ENCODE results near the gene IFNGR1. TPM values are rescaled to one million over a fixed set of nuclear protein-coding genes. Genes with fewer than 3 reads are reported as not detected.

Gene IFNGR1
- total RNA-seq, 1 donor = 162 TPM

DNA sequence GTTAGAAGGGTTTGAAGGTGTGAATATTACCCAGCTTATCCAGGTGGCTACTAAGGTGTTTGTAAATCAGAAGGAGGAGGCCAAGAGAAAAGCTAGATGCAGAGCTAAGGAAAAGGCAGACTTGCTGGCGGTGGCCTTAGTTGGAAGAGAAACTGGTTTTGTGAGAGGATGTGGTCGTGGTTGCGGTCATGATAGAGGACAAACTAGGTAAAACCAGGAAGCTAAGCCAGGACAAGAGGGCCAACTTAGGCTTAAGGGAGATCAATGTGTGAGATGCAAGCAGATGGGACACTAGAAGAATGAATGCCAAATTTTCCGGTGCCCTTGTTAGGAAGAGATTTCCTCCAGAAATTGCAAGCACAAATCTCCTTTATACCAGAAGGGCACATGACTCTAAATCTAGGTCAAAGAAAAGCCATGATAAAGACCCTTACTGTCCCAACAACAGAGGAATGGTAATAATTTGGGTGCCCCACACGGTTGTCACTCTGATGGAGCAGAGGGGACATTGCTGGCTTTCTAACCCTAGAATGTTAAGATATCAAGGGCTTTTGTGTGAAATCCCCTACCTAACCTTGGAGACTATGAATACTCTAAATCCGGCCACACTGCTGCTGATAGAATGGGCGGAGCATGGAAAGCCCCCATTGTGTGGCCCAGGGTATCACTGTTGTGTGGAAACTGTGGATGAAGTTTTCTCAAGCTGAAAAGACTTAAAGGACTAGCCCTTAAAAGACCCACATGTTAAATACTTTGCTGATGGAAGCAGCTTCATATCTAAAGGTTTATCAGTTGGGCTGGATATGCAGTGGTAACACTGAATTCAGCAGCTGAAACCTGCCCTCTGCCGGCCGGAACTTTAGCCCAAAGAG is 53.6 kb downstream of the IFNGR1 start:
- no peaks in the 10 kb centered on the region for H3K9me3 ChIP-seq (ENCODE audit: low read depth, low read length)
- H3K4me1 ChIP-seq (ENCODE audit: insufficient read depth, low read length) = peaks cover 50% of the 10 kb centered on the region
- H3K4me3 ChIP-seq (ENCODE audit: low read length) = no peak overlapping the region
- H3K27me3 ChIP-seq (ENCODE audit: insufficient read depth, low read length) = no peaks in the 10 kb centered on the region

DNA sequence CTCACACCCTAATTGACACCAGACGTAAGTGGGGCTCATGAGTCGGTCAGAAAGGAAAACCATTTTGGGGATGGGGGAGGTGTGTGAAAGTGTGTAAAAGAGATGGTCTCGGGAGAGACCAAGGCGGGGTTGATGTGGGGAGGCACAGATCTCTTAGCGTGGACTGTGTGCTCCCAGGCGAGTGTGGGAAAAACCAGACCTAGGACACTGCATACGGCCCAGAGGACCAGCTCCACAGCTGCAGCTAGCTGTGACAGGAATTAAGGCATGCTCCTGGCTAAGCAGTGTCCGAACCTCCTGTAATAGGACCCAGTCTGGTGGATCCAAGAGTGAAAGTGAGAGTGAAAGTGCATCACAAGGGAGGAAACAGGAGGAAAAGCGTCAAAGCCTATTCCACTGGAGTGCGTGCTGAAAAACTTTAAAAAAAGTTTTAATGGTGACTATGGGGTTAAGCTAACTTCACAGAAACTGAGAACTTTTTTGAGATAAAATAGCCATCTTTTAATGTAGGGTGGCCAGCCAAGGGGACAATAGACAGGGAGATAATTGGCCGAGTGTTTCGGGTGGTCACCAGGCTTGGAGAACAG is 55.4 kb downstream of the IFNGR1 start:
- peaks cover 50% of the 10 kb centered on the region for H3K4me1 ChIP-seq (ENCODE audit: insufficient read depth, low read length)

GRCh38 chr6:137162692-137163306 is 56.4 kb downstream of the IFNGR1 start:
- Histone ChIP-seq H3K9me3 (ENCODE audit: low read depth, low read length) (no peaks in the 10 kb centered on the region), H3K4me1 (ENCODE audit: insufficient read depth, low read length) (peaks cover 57% of the 10 kb centered on the region)

More for the DNA sequence above, 55.4 kb downstream of the IFNGR1 start:
- no peak overlapping the region for H3K4me3 ChIP-seq (ENCODE audit: low read length)
- H3K27me3 ChIP-seq (ENCODE audit: insufficient read depth, low read length) = no peaks in the 10 kb centered on the region
- H3K9me3 ChIP-seq (ENCODE audit: low read depth, low read length) = no peaks in the 10 kb centered on the region

DNA sequence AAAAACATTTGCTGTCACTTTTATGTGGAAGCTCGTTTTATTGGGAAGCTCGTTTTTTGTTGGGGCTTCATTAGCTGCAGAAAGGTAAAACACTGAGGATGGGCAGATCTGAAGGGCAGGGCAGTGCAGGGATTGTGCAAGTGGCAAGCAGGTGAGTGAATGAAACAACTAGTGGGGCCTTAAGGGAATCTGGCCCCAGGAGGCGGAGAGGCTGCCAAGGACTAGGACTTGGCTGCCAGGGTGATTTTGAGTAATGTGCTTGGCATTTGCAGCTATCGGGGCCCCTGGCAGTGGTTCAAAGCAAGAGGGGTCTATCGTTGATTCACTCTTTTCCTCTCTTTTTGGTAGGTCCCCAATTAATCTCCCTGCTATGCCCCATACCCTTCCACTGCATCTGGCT is 57.2 kb downstream of the IFNGR1 start:
- H3K4me3 ChIP-seq (ENCODE audit: low read length) = no peak overlapping the region
- H3K9me3 ChIP-seq (ENCODE audit: low read depth, low read length) = no peaks in the 10 kb centered on the region
- H3K27me3 ChIP-seq (ENCODE audit: insufficient read depth, low read length) = no peaks in the 10 kb centered on the region
- peaks cover 56% of the 10 kb centered on the region for H3K4me1 ChIP-seq (ENCODE audit: insufficient read depth, low read length)

More at GRCh38 chr6:137162692-137163306, 56.4 kb downstream of the IFNGR1 start:
- no peak overlapping the region for H3K4me3 ChIP-seq (ENCODE audit: low read length)
- no peaks in the 10 kb centered on the region for H3K27me3 ChIP-seq (ENCODE audit: insufficient read depth, low read length)

DNA sequence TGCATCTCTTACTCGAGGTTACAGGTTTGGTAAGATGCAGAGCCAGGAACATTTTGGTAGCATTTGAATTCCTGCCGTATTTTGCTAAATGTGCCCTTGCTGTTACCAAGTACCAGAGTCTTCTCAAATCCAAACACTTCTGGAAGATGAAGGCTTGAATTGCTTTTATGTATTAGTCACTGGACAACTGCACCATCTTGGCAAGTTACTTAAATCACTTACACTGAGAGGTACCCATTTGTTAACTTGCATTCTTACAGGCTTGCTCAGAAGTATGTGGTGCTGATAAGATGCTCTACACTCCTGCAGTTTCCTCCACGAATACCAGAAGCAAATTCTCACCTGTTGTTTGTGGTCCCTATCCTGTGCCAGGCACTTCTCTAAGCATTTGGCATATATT is 58.4 kb downstream of the IFNGR1 start:
- no peaks in the 10 kb centered on the region for H3K9me3 ChIP-seq (ENCODE audit: low read depth, low read length)
- no peak overlapping the region for H3K4me3 ChIP-seq (ENCODE audit: low read length)
- H3K4me1 ChIP-seq (ENCODE audit: insufficient read depth, low read length) = peaks cover 56% of the 10 kb centered on the region
- H3K27me3 ChIP-seq (ENCODE audit: insufficient read depth, low read length) = no peaks in the 10 kb centered on the region

- no peak overlapping the region for H3K4me3 ChIP-seq (ENCODE audit: low read length)
- H3K27me3 ChIP-seq (ENCODE audit: insufficient read depth, low read length) = no peaks in the 10 kb centered on the region
- peaks cover 56% of the 10 kb centered on the region for H3K4me1 ChIP-seq (ENCODE audit: insufficient read depth, low read length)
- no peaks in the 10 kb centered on the region for H3K9me3 ChIP-seq (ENCODE audit: low read depth, low read length)
Measured at GRCh38 chr6:137159912-137160311, 59.3 kb downstream of the IFNGR1 start.

GRCh38 chr6:137157601-137158000 is 61.6 kb downstream of the IFNGR1 start:
- Histone ChIP-seq H3K9me3 (ENCODE audit: low read depth, low read length) (no peaks in the 10 kb centered on the region), H3K4me3 (ENCODE audit: low read length) (no peak overlapping the region), H3K27me3 (ENCODE audit: insufficient read depth, low read length) (no peaks in the 10 kb centered on the region), H3K4me1 (ENCODE audit: insufficient read depth, low read length) (peaks cover 52% of the 10 kb centered on the region)

DNA sequence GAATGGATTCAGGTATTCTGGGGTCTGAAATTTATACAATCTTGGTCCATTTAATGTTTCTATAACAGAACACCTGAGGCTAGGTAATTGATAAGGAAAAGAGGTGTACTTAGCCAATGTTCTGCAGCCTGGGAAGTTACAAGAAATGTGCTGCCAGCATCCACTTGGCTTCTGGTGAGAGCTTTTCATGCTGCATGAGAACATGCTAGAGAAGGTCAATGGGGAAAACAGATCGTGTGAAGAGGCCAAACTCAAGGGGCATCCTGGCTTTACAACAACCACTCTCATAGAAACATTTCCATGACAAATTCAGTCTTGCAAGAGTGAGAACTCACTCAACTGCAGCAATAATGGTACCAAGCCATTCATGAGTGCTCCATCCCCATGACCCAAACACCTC is 62.5 kb downstream of the IFNGR1 start:
- no peaks in the 10 kb centered on the region for H3K27me3 ChIP-seq (ENCODE audit: insufficient read depth, low read length)
- H3K4me3 ChIP-seq (ENCODE audit: low read length) = no peak overlapping the region
- no peaks in the 10 kb centered on the region for H3K9me3 ChIP-seq (ENCODE audit: low read depth, low read length)
- H3K4me1 ChIP-seq (ENCODE audit: insufficient read depth, low read length) = peaks cover 48% of the 10 kb centered on the region

DNA sequence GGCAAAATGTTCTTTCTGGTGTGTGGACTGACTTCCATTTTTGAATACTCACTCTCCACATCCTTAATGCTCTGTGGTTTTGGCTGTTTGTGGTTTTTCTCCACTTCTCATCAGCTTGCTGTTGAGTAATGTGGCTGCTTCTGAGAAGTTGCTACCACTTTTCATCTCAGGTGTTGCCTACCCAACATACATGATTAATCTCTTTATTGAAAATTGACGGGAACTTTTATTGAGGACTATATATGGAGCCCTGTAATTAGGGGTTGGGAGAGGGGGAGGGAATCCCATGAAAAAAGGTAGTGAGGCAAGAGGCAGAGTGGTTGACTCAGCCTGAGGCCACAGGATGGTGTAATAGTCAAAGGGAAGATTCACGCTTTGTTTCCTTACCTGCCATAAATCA is 63.4 kb downstream of the IFNGR1 start:
- no peaks in the 10 kb centered on the region for H3K9me3 ChIP-seq (ENCODE audit: low read depth, low read length)
- H3K4me1 ChIP-seq (ENCODE audit: insufficient read depth, low read length) = peaks cover 40% of the 10 kb centered on the region
- H3K27me3 ChIP-seq (ENCODE audit: insufficient read depth, low read length) = no peaks in the 10 kb centered on the region
- H3K4me3 ChIP-seq (ENCODE audit: low read length) = no peak overlapping the region

- Histone ChIP-seq H3K27me3 (ENCODE audit: insufficient read depth, low read length) (no peaks in the 10 kb centered on the region), H3K9me3 (ENCODE audit: low read depth, low read length) (no peaks in the 10 kb centered on the region), H3K4me1 (ENCODE audit: insufficient read depth, low read length) (peaks cover 40% of the 10 kb centered on the region), H3K4me3 (ENCODE audit: low read length) (no peak overlapping the region)
Measured at GRCh38 chr6:137150072-137150471, 69.1 kb downstream of the IFNGR1 start.

DNA sequence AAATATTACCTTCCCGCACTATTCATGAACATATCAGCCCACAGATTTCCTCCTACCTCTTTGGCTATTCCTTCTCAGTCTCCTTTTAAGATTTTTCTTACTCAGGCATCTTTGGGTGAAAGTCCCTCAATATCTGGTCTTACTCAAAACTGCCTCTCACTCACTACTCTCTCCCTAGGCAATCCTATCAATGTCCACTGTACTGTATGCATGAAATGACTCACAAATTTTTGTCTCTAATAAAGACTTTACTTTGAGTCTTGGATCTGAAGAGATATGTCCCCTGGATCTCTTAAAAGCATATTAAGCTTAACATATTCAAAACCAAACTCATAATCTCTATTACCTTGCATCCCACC is 70.2 kb downstream of the IFNGR1 start:
- Histone ChIP-seq H3K4me1 (ENCODE audit: insufficient read depth, low read length) (peaks cover 36% of the 10 kb centered on the region), H3K9me3 (ENCODE audit: low read depth, low read length) (no peaks in the 10 kb centered on the region), H3K27me3 (ENCODE audit: insufficient read depth, low read length) (no peaks in the 10 kb centered on the region), H3K4me3 (ENCODE audit: low read length) (no peak overlapping the region)

DNA sequence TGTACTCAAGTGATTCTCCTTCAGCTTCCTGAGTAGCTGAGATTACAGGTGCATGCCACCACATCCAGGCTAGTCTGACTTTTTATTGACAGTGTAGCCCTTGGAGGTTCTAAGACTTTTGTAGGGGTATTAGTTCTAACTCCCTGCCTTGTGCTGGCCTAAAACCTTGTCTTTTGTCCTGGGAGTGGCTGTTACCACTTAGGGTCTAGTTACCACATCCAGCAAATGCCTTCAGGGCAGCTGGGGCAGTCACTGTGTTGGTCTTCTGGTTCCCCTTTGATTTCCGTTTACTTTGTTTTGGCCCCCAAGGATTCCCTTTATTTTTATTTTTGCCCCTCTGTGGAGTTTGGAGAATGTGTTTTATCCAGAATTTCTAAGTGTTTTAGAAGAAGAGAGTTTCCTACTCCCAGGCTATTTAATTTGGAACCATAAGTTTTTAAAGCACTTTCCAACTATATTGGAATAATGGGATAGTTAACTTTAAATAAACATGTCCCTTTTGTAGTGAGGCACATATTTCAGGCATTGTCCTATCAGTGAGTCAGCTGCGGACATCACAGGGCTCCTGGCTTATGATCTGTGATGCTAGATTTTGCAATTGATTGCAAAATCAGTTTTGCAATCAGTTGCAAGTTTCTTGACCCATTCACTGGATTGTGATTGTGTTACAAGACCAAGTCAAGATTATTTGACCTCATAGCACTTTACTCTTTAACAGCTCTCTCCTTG is 70.7 kb downstream of the IFNGR1 start:
- no peaks in the 10 kb centered on the region for H3K9me3 ChIP-seq (ENCODE audit: low read depth, low read length)
- H3K27me3 ChIP-seq (ENCODE audit: insufficient read depth, low read length) = no peaks in the 10 kb centered on the region
- H3K4me1 ChIP-seq (ENCODE audit: insufficient read depth, low read length) = peaks cover 36% of the 10 kb centered on the region
- no peak overlapping the region for H3K4me3 ChIP-seq (ENCODE audit: low read length)
